Lower lobe of right lung (tissue), 2 donors: Measurements from ENCODE around the gene SCAP. TPM values are rescaled to one million over a fixed set of nuclear protein-coding genes. Genes with fewer than 3 reads are reported as not detected.

Experiments
- ATAC-seq, 2 donors: fragments of 200-7000 bp; cut with Tn5 transposase; one replicate each; pipeline ENCODE4 v1.9.1; 2020 to 2022; ENCODE audit warnings: mild to moderate bottlenecking in 2 of 2, moderate library complexity in 2 of 2
- DNase-seq: peaks from one replicate; pipeline ENCODE4 v3.0.0-alpha.2; 2020
- H3K27ac ChIP-seq: fragments of 200-600 bp; one replicate; pipeline ENCODE4 v1.8.0; 2022
- H3K27me3 ChIP-seq: fragments of 200-600 bp; one replicate; pipeline ENCODE4 v1.8.0; 2022; ENCODE audit warnings: low read depth
- H3K36me3 ChIP-seq: fragments of 200-600 bp; one replicate; pipeline ENCODE4 v1.8.0; 2022; ENCODE audit warnings: mild to moderate bottlenecking
- H3K4me1 ChIP-seq: fragments of 200-600 bp; one replicate; pipeline ENCODE4 v1.8.0; 2022
- H3K4me3 ChIP-seq: fragments of 200-600 bp; one replicate; pipeline ENCODE4 v1.8.0; 2022; ENCODE audit warnings: mild to moderate bottlenecking
- H3K9me3 ChIP-seq: fragments of 200-600 bp; one replicate; pipeline ENCODE4 v1.8.0; 2022
- CTCF ChIP-seq: fragments of 200-600 bp; IDR thresholded peaks from one replicate; pipeline ENCODE4 v1.8.0; 2022; ENCODE audit warnings: antibody characterized with exemption, mild to moderate bottlenecking
- intact Hi-C: fragments of 100-400 bp; cut with DNase I; formaldehyde crosslinking; loops from one replicate; pipeline ENCODE4 v1.11.0; 2022
- total RNA-seq: library from RNA; stranded (reverse); fragmentation: NEBNext Ultra II Directional; extraction: Animal tissue kit (Norgen Biotek cat#: 25700); gene quantifications from one replicate; pipeline ENCODE4 v1.2.1, GENCODE V29; 2021
- donor health status: DM: no; HTN: yes; CAD: no; lungs with severe emphysema.

The SCAP gene
- total RNA-seq, 1 donor from 2014 or later, result 61.3 TPM

- Histone ChIP-seq H3K9me3 (no peaks in the 10 kb centered on the region), H3K4me1 (no peaks in the 10 kb centered on the region), H3K27me3 (no peaks in the 10 kb centered on the region), H3K4me3 (no peak overlapping the region), H3K36me3 (peaks cover 88% of the 10 kb centered on the region), H3K27ac (no peak overlapping the region)
- ATAC-seq (no peak), DNase-seq (no peak)
- intact Hi-C loops, result no loop called here
- TF ChIP-seq CTCF, result no peak
These were observed 61.6 kb downstream of the SCAP start for GRCh38 chr3:47414161-47414564.

DNA sequence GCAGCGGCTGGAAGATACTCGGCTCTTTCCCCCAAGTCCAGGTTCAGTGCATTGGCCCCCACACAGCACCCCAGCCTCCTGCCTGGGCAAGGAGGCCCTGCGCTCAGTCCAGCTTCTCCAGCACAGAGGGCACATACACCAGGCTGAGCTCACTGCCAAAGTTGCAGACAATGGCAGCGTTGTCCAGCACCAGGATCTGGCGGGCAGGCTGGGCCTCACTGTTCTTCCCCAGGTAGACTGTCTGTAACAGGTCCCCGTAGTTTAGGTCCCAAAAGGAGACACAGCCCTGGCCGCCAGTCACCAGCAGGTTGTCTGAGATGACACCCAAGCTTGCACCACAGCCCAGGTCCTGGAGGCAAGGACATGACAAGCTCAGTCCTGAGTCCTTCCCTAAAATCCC is 62.0 kb downstream of the SCAP start:
- no peaks in the 10 kb centered on the region for H3K9me3 ChIP-seq
- DNase-seq (no peak), ATAC-seq (no peak)
- H3K4me3 ChIP-seq, result no peak overlapping the region
- no peaks in the 10 kb centered on the region for H3K4me1 ChIP-seq
- intact Hi-C loops, result no loop called here
- no peak overlapping the region for H3K27ac ChIP-seq
- peaks cover 88% of the 10 kb centered on the region for H3K36me3 ChIP-seq
- no peaks in the 10 kb centered on the region for H3K27me3 ChIP-seq
- no peak for TF ChIP-seq CTCF

DNA sequence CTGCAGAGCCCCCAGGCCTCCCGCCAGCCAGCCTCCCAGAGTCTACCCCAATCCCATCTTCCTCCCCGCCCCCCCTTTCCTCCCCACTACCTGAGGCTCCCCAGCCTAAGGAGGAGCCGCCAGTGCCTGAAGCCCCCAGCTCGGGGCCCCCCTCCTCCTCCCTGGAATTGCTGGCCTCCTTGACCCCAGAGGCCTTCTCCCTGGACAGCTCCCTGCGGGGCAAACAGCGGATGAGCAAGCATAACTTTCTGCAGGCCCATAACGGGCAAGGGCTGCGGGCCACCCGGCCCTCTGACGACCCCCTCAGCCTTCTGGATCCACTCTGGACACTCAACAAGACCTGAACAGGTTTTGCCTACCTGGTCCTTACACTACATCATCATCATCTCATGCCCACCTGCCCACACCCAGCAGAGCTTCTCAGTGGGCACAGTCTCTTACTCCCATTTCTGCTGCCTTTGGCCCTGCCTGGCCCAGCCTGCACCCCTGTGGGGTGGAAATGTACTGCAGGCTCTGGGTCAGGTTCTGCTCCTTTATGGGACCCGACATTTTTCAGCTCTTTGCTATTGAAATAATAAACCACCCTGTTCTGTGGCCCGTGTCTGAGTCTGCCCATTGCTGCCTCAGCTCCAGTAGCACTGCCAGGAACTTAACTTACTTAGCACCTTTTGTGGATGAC is 62.8 kb downstream of the SCAP start:
- DNase-seq, result no peak
- Histone ChIP-seq H3K27me3 (no peaks in the 10 kb centered on the region), H3K27ac (no peak overlapping the region), H3K4me1 (no peaks in the 10 kb centered on the region), H3K9me3 (no peaks in the 10 kb centered on the region), H3K36me3 (peaks cover 88% of the 10 kb centered on the region), H3K4me3 (no peak overlapping the region)
- no peak for TF ChIP-seq CTCF
- ATAC-seq, result no peak
- intact Hi-C loops, result no loop called here

DNA sequence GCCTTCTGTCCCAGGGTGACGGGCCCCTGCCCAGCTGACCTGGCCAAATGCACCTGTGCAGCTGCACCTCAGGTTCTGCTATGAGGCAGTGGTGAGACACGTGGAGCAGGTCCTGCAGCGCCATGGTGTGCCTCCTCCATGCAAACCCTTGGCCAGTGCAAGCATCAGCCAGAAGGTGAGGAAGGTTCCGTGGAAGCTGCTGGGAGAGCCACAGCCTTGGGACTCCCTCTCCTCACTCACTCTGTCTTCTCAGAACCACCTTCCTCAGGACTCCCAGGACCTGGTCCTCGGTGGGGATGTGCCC is 63.3 kb downstream of the SCAP start:
- Histone ChIP-seq H3K4me3 (no peak overlapping the region), H3K4me1 (no peaks in the 10 kb centered on the region), H3K9me3 (no peaks in the 10 kb centered on the region), H3K27ac (no peak overlapping the region), H3K36me3 (peaks cover 91% of the 10 kb centered on the region), H3K27me3 (no peaks in the 10 kb centered on the region)
- no peak for TF ChIP-seq CTCF
- intact Hi-C loops, result no loop called here
- ATAC-seq, result no peak
- no peak for DNase-seq

DNA sequence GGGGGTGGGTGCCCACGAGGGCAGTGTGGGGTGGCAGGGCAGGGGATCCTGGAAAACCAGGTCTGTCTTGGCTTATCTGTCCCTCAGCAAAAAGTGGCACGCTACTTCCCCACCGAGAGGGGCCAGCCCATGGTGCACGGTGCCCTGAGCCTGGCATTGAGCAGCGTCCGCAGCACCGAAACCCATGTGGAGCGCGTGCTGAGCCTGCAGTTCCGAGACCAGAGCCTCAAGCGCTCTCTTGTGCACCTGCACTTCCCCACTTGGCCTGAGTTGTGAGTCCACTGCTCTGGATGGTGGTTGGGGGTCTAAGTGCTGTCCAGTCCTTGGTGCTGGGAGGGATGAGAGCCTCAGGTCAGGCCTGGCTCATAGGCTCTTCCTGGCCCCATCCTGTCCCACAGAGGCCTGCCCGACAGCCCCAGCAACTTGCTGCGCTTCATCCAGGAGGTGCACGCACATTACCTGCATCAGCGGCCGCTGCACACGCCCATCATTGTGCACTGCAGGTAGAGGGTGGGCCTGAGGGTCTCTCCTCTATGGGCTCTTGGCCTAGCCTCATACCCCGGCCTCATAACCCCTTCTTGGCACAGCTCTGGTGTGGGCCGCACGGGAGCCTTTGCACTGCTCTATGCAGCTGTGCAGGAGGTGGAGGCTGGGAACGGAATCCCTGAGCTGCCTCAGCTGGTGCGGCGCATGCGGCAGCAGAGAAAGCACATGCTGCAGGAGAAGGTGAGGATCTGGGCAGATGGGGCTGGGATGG is 63.9 kb downstream of the SCAP start:
- no peak for DNase-seq
- no peak for ATAC-seq
- intact Hi-C loops, result no loop called here
- no peak for TF ChIP-seq CTCF
- Histone ChIP-seq H3K9me3 (no peaks in the 10 kb centered on the region), H3K27ac (no peak overlapping the region), H3K4me3 (no peak overlapping the region), H3K36me3 (peaks cover 91% of the 10 kb centered on the region), H3K4me1 (no peaks in the 10 kb centered on the region), H3K27me3 (no peaks in the 10 kb centered on the region)
